NCI-H345 (cell line): ENCODE measurements around the gene WDR13.
"Not testable (repeated sequence)": the region's sequence is repeated elsewhere in the genome, so short reads cannot be mapped to it uniquely, and the experiment has no call there.

Experiments used
- DNase-seq: peaks from one replicate; lab custom pipeline; 2025; lab: John Stamatoyannopoulos, UW

Gene WDR13

GRCh38 chrX:48597353-48598264, at the start of gene WDR13:
Gene WDR13, plus strand, starts transcription at chrX:48597492. Its CDS starts 505 bp downstream, at chrX:48597997.
- DNase-seq: peak; percentile 93

GRCh38 chrX:48548871-48549270, 48.4 kb upstream of the WDR13 start:
- no peak for DNase-seq

GRCh38 chrX:48555731-48556325, 41.5 kb upstream of the WDR13 start:
- DNase-seq: not testable (repeated sequence)

- DNase-seq: no peak
Measured at GRCh38 chrX:48558271-48558670, 39.0 kb upstream of the WDR13 start.

- DNase-seq: no peak
Measured at GRCh38 chrX:48559636-48560035, 37.7 kb upstream of the WDR13 start.

- no peak for DNase-seq
Measured at GRCh38 chrX:48560056-48560455, 37.2 kb upstream of the WDR13 start.

GRCh38 chrX:48560681-48561080, 36.6 kb upstream of the WDR13 start:
- DNase-seq: no peak

- DNase-seq: no peak
Measured at GRCh38 chrX:48569958-48570357, 27.3 kb upstream of the WDR13 start.

GRCh38 chrX:48573690-48574269, 23.5 kb upstream of the WDR13 start:
- peak; percentile 84 for DNase-seq

GRCh38 chrX:48574270-48575266, 22.7 kb upstream of the WDR13 start, which contains the start of gene RBM3:
Gene RBM3, plus strand, starts transcription at chrX:48574484. Its CDS starts 697 bp downstream, at chrX:48575181.
- DNase-seq: peak; percentile 95

- no peak for DNase-seq
Measured at GRCh38 chrX:48575642-48576041, 21.6 kb upstream of the WDR13 start.

GRCh38 chrX:48576108-48576507, 21.2 kb upstream of the WDR13 start:
- DNase-seq: no peak

- no peak for DNase-seq
Measured at GRCh38 chrX:48578661-48579128, 18.6 kb upstream of the WDR13 start.

- DNase-seq: no peak
Measured at GRCh38 chrX:48579259-48579658, 18.0 kb upstream of the WDR13 start.

GRCh38 chrX:48580662-48581061, 16.6 kb upstream of the WDR13 start:
- no peak for DNase-seq

GRCh38 chrX:48584698-48585097, 12.6 kb upstream of the WDR13 start:
- no peak for DNase-seq

GRCh38 chrX:48589482-48590162, 7.7 kb upstream of the WDR13 start:
- peak; percentile 41 for DNase-seq

- no peak for DNase-seq
Measured at GRCh38 chrX:48590203-48591103, 6.8 kb upstream of the WDR13 start.

GRCh38 chrX:48591255-48591791, 6.0 kb upstream of the WDR13 start:
- DNase-seq: no peak

GRCh38 chrX:48592971-48593370, 4.3 kb upstream of the WDR13 start:
- DNase-seq: no peak
